Measurements from ENCODE around the gene NOVA2. TPM values are rescaled to one million over a fixed set of nuclear protein-coding genes. Genes with fewer than 3 reads are reported as not detected.

Gene NOVA2
- total and polyA plus RNA-seq, 9 of the 15 experiments (the other 6 are each of a cell fraction or from before 2014, with no cell fraction given), result not detected

DNA sequence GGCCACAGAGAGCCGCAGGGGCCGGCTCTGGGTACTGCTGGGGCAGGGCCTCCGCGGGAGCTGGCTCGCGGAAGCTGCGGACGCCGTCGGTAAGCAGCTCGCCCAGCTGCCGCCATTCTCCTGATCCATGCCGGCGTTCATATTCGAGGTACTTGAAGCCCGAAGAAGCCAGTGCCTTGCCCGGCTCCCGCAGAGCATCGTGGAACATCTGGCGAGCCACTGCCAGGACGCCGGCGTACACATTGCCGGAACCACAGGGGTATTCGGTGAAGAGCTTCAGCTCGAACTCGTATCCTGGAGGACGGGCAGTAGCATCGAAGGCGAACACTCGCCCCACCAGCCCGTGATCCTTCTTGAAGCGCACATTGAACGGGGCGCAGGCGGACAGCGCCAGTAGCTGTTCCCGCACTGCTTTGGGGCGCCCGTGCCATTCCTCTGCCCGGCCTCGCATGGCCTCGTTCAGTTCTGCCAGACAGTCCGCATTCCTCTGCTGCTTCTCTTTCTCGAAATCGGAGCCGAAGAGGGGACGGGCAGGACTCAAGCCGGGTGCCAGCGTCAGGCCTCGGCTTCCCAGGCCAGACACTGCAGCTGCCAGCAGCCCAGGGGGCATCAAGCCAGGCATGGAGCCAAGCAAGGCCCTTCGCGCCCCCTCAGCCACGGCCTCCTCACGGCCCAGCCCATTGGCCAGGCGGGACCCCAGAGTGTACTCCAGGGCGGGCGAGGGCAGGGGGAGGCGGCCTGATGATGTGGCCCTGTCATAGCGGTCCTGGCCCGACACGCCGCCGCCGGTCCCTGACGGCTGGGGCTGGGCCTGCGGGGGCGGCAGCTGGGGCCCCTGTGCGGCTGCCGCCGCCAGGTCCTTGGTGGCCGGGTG, 88.7 kb downstream of the NOVA2 start (continued):
- TF ChIP-seq, protein P1, sequence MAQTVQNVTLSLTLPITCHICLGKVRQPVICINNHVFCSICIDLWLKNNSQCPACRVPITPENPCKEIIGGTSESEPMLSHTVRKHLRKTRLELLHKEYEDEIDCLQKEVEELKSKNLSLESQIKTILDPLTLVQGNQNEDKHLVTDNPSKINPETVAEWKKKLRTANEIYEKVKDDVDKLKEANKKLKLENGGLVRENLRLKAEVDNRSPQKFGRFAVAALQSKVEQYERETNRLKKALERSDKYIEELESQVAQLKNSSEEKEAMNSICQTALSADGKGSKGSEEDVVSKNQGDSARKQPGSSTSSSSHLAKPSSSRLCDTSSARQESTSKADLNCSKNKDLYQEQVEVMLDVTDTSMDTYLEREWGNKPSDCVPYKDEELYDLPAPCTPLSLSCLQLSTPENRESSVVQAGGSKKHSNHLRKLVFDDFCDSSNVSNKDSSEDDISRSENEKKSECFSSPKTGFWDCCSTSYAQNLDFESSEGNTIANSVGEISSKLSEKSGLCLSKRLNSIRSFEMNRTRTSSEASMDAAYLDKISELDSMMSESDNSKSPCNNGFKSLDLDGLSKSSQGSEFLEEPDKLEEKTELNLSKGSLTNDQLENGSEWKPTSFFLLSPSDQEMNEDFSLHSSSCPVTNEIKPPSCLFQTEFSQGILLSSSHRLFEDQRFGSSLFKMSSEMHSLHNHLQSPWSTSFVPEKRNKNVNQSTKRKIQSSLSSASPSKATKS (CRISPR knock-in tag; IDR thresholded peaks at IDR 0.05), result no peak
- peak; percentile 36; the same call in 1 of the 2 replicates for TF ChIP-seq HNRNPL (IDR thresholded peaks at IDR 0.05; ENCODE audit: low read depth, low read length)
- 0 out of 4 replicates have a peak, but pooled peaks of 1 of the 2 experiments have one; percentile 25 for TF ChIP-seq SIN3A (IDR thresholded peaks at IDR 0.05; ENCODE audit: borderline replicate concordance in 2 of 2, control insufficient read depth in 1 of 2, low read depth in 2 of 2, low read length in 2 of 2)
- TF ChIP-seq EGR1 (conservative IDR thresholded peaks at IDR 0.05), result peak; percentile 77
- TF ChIP-seq, protein P2, sequence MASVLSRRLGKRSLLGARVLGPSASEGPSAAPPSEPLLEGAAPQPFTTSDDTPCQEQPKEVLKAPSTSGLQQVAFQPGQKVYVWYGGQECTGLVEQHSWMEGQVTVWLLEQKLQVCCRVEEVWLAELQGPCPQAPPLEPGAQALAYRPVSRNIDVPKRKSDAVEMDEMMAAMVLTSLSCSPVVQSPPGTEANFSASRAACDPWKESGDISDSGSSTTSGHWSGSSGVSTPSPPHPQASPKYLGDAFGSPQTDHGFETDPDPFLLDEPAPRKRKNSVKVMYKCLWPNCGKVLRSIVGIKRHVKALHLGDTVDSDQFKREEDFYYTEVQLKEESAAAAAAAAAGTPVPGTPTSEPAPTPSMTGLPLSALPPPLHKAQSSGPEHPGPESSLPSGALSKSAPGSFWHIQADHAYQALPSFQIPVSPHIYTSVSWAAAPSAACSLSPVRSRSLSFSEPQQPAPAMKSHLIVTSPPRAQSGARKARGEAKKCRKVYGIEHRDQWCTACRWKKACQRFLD (CRISPR knock-in tag; IDR thresholded peaks at IDR 0.05), result 0 out of 2 replicates have a peak, but pooled peaks have one; percentile 6
- no peak for TF ChIP-seq PRPF4 (IDR thresholded peaks at IDR 0.05; ENCODE audit: insufficient read depth, low read depth, low read length, poor library complexity, severe bottlenecking)
- TF ChIP-seq RBM39 (optimal IDR thresholded peaks at IDR 0.05; ENCODE audit: low read depth, low read length), result no peak
- TF ChIP-seq, protein P3, sequence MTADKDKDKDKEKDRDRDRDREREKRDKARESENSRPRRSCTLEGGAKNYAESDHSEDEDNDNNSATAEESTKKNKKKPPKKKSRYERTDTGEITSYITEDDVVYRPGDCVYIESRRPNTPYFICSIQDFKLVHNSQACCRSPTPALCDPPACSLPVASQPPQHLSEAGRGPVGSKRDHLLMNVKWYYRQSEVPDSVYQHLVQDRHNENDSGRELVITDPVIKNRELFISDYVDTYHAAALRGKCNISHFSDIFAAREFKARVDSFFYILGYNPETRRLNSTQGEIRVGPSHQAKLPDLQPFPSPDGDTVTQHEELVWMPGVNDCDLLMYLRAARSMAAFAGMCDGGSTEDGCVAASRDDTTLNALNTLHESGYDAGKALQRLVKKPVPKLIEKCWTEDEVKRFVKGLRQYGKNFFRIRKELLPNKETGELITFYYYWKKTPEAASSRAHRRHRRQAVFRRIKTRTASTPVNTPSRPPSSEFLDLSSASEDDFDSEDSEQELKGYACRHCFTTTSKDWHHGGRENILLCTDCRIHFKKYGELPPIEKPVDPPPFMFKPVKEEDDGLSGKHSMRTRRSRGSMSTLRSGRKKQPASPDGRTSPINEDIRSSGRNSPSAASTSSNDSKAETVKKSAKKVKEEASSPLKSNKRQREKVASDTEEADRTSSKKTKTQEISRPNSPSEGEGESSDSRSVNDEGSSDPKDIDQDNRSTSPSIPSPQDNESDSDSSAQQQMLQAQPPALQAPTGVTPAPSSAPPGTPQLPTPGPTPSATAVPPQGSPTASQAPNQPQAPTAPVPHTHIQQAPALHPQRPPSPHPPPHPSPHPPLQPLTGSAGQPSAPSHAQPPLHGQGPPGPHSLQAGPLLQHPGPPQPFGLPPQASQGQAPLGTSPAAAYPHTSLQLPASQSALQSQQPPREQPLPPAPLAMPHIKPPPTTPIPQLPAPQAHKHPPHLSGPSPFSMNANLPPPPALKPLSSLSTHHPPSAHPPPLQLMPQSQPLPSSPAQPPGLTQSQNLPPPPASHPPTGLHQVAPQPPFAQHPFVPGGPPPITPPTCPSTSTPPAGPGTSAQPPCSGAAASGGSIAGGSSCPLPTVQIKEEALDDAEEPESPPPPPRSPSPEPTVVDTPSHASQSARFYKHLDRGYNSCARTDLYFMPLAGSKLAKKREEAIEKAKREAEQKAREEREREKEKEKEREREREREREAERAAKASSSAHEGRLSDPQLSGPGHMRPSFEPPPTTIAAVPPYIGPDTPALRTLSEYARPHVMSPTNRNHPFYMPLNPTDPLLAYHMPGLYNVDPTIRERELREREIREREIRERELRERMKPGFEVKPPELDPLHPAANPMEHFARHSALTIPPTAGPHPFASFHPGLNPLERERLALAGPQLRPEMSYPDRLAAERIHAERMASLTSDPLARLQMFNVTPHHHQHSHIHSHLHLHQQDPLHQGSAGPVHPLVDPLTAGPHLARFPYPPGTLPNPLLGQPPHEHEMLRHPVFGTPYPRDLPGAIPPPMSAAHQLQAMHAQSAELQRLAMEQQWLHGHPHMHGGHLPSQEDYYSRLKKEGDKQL (CRISPR knock-in tag; IDR thresholded peaks at IDR 0.05; ENCODE audit: borderline replicate concordance), result no peak
- no peak for TF ChIP-seq ZNF282 (CRISPR knock-in tag; IDR thresholded peaks at IDR 0.05)
- TF ChIP-seq TCF7 (IDR thresholded peaks at IDR 0.05; ENCODE audit: borderline replicate concordance), result no peak
- TF ChIP-seq, protein P4, sequence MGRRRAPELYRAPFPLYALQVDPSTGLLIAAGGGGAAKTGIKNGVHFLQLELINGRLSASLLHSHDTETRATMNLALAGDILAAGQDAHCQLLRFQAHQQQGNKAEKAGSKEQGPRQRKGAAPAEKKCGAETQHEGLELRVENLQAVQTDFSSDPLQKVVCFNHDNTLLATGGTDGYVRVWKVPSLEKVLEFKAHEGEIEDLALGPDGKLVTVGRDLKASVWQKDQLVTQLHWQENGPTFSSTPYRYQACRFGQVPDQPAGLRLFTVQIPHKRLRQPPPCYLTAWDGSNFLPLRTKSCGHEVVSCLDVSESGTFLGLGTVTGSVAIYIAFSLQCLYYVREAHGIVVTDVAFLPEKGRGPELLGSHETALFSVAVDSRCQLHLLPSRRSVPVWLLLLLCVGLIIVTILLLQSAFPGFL (CRISPR knock-in tag; IDR thresholded peaks at IDR 0.05), result no peak
- no peak for TF ChIP-seq E2F3 (CRISPR knock-in tag; IDR thresholded peaks at IDR 0.05)
- TF ChIP-seq TFAM (CRISPR knock-in tag; conservative IDR thresholded peaks at IDR 0.05), result no peak
- no peak for TF ChIP-seq NFRKB (IDR thresholded peaks at IDR 0.05; ENCODE audit: low read depth)
- TF ChIP-seq POLR2AphosphoS5 (IDR thresholded peaks at IDR 0.05; ENCODE audit: control insufficient read depth, insufficient read depth, low read depth, low read length), result 0 out of 2 replicates have a peak, but pooled peaks have one; percentile 8
- TF ChIP-seq PHF20 (IDR thresholded peaks at IDR 0.05; ENCODE audit: partially characterized antibody), result no peak
